Measurements from ENCODE around the gene SCLT1.
"Not testable (repeated sequence)": the region's sequence is repeated elsewhere in the genome, so short reads cannot be mapped to it uniquely, and the experiment has no call there.

DNA sequence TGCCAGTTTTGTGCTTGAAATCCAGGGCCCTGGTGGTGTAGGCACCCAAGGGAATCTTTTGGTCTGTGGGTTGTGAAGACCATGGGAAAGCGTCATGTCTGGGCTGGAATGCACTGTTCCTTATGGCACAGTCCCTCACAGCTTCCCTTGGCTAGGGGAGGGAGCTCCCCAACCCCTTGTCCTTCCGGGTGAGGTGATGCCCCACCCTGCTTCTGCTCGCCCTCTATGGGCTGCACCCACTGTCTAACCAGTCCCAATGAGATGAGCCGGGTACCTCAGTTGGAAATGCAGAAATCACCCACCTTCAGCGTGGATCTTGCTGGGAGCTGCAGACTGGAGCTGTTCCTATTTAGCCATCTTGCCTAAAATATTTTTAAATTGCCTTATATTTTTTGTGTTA, 33.3 kb upstream of the SCLT1 start:
- not testable (repeated sequence) for TF ChIP-seq EZH2phosphoT487 (IDR thresholded peaks at IDR 0.05; ENCODE audit: borderline replicate concordance); CTCF (conservative IDR thresholded peaks at IDR 0.05; ENCODE audit: low read length)

Data from Loucy (cell line).